ENCODE data around the gene ABHD17A. TPM values are rescaled to one million over a fixed set of nuclear protein-coding genes. Genes with fewer than 3 reads are reported as not detected.
A peak's percentile ranks its signal among the peaks of the same experiment; 100 is the strongest.

Gene ABHD17A
- polyA plus RNA-seq, 1 of the 3 experiments (the other 2 are of a cell fraction): 61.1 TPM

- CTCF ChIA-PET: interaction anchor here (1.0 to 1.4 kb wide), 5 partner anchors 11 to 184 kb away, joined by 3 to 6 read pairs (median 3); no protein-coding TSS in a partner anchor
- TF ChIP-seq EZH2phosphoT487 (IDR thresholded peaks at IDR 0.05; ENCODE audit: borderline replicate concordance, low read depth): no peak
- TF ChIP-seq, protein P1, sequence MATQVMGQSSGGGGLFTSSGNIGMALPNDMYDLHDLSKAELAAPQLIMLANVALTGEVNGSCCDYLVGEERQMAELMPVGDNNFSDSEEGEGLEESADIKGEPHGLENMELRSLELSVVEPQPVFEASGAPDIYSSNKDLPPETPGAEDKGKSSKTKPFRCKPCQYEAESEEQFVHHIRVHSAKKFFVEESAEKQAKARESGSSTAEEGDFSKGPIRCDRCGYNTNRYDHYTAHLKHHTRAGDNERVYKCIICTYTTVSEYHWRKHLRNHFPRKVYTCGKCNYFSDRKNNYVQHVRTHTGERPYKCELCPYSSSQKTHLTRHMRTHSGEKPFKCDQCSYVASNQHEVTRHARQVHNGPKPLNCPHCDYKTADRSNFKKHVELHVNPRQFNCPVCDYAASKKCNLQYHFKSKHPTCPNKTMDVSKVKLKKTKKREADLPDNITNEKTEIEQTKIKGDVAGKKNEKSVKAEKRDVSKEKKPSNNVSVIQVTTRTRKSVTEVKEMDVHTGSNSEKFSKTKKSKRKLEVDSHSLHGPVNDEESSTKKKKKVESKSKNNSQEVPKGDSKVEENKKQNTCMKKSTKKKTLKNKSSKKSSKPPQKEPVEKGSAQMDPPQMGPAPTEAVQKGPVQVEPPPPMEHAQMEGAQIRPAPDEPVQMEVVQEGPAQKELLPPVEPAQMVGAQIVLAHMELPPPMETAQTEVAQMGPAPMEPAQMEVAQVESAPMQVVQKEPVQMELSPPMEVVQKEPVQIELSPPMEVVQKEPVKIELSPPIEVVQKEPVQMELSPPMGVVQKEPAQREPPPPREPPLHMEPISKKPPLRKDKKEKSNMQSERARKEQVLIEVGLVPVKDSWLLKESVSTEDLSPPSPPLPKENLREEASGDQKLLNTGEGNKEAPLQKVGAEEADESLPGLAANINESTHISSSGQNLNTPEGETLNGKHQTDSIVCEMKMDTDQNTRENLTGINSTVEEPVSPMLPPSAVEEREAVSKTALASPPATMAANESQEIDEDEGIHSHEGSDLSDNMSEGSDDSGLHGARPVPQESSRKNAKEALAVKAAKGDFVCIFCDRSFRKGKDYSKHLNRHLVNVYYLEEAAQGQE (IDR thresholded peaks at IDR 0.05; ENCODE audit: low read depth, low read length): no peak
- TF ChIP-seq TAF1 (IDR thresholded peaks at IDR 0.05; ENCODE audit: borderline replicate concordance, low read depth, low read length): no peak
- no peak for TF ChIP-seq MXI1 (IDR thresholded peaks at IDR 0.05; ENCODE audit: low read depth, low read length)
- no peak for TF ChIP-seq USF1 (IDR thresholded peaks at IDR 0.05; ENCODE audit: borderline replicate concordance, low read depth)
- TF ChIP-seq RXRA (IDR thresholded peaks at IDR 0.05; ENCODE audit: borderline replicate concordance, low read depth): no peak
- TF ChIP-seq NFIC (IDR thresholded peaks at IDR 0.05; ENCODE audit: borderline replicate concordance): no peak
- no peak for TF ChIP-seq FOXJ3 (CRISPR knock-in tag; IDR thresholded peaks at IDR 0.05)
- TF ChIP-seq, protein P2, sequence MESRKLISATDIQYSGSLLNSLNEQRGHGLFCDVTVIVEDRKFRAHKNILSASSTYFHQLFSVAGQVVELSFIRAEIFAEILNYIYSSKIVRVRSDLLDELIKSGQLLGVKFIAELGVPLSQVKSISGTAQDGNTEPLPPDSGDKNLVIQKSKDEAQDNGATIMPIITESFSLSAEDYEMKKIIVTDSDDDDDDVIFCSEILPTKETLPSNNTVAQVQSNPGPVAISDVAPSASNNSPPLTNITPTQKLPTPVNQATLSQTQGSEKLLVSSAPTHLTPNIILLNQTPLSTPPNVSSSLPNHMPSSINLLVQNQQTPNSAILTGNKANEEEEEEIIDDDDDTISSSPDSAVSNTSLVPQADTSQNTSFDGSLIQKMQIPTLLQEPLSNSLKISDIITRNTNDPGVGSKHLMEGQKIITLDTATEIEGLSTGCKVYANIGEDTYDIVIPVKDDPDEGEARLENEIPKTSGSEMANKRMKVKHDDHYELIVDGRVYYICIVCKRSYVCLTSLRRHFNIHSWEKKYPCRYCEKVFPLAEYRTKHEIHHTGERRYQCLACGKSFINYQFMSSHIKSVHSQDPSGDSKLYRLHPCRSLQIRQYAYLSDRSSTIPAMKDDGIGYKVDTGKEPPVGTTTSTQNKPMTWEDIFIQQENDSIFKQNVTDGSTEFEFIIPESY (IDR thresholded peaks at IDR 0.05; ENCODE audit: borderline replicate concordance, low read depth): no peak
- TF ChIP-seq FOSL2 (IDR thresholded peaks at IDR 0.05; ENCODE audit: borderline replicate concordance, low read depth): no peak
- no peak for TF ChIP-seq RCOR1 (IDR thresholded peaks at IDR 0.05; ENCODE audit: low read length)
- no peak for TF ChIP-seq TCF12 (IDR thresholded peaks at IDR 0.05)
- TF ChIP-seq CHD2 (IDR thresholded peaks at IDR 0.05; ENCODE audit: low read length, partially characterized antibody): no peak
- Histone ChIP-seq H3K27ac (ENCODE audit: low read depth in 2 of 2, low read length in 1 of 2) (peak overlapping the region; percentile 41 to 62; a peak in 3 of 4 replicates), H3K9me3 (no peaks in the 10 kb centered on the region), H3K27me3 (ENCODE audit: insufficient read depth) (no peaks in the 10 kb centered on the region), H3K9me2 (no peaks in the 10 kb centered on the region), H3K36me3 (replicated peaks in 1 of 2; ENCODE audit: control insufficient read depth in 1 of 2, insufficient read depth in 2 of 2, low read length in 1 of 2) (peaks cover 0 to 7% of the 10 kb centered on the region in 2 experiments), H3K4me3 (ENCODE audit: low read depth in 2 of 2, low read length in 1 of 2) (peak overlapping the region; percentile 86 to 93), H3K79me2 (ENCODE audit: insufficient read depth) (peaks cover 46% of the 10 kb centered on the region), H3K4me1 (ENCODE audit: control insufficient read depth in 1 of 2, insufficient read depth in 2 of 2, low read depth in 1 of 2, low read length in 1 of 2) (peaks cover 6 to 23% of the 10 kb centered on the region in 2 experiments; a peak in 1 of 4 replicates), H3K9ac (peak overlapping the region; percentile 84), H3F3A (replicated peaks; ENCODE audit: insufficient read depth) (no peaks in the 10 kb centered on the region), H4K20me1 (ENCODE audit: insufficient read depth) (peaks cover 40% of the 10 kb centered on the region), H3K4me2 (peak overlapping the region; percentile 100), H2AFZ (ENCODE audit: low read depth) (no peak overlapping the region)
- peak; percentile 75 for DNase-seq
- WGBS (ENCODE audit: low lambda C conversion rate): under 1% methylated on average over 18 of the region's 56 CpGs
- POLR2A ChIA-PET: interaction anchor here (0.6 to 1.9 kb wide), 4 partner anchors 9 to 167 kb away, joined by 3 to 7 read pairs (median 3); no protein-coding TSS in a partner anchor
Observed at GRCh38 chr19:1884719-1885334, 469 bp downstream of the ABHD17A start.
